K562 (cell line): ENCODE measurements around the gene TAF1D. TPM values are rescaled to one million over a fixed set of nuclear protein-coding genes. Genes with fewer than 3 reads are reported as not detected.

Experiments used
- ATAC-seq: fragments of 200-7000 bp; cut with Tn5 transposase; 3 replicates; pipeline ENCODE4 v1.9.1; 2020; ENCODE audit warnings: moderate library complexity
- BruUV-seq: library from RNA; stranded (reverse); fragments of 400-500 nt; replicated peaks from 2 replicates; lab custom pipeline; 2021; lab: Mats Ljungman, UMichigan
- CTCF ChIA-PET: fragments of 300-600 bp; formaldehyde crosslinking; extraction: SDS; loops from one replicate; lab custom pipeline; 2021; ENCODE audit warnings: low intra/inter-chr PET ratio; lab: Yijun Ruan, JAX
- POLR2A ChIA-PET: fragments of 300-600, 350-650 bp; sonication (Branson Sonifier 250); formaldehyde crosslinking; extraction: SDS; loops from one replicate; lab custom pipeline; 2021; ENCODE audit warnings: antibody characterized with exemption, inconsistent platforms; lab: Yijun Ruan, JAX
- DNase-seq, 4 experiments: peaks; one replicate each; pipeline versions ENCODE4 v3.0.0 to v3.0.0-alpha.2; 2011 to 2018; ENCODE audit warnings: low spot score in 3 of 4, mixed read lengths in 3 of 4; ENCODE audit errors: extremely low read depth in 1 of 4
- FAIRE-seq: peaks from 2 replicates; lab custom pipeline; 2011; peaks lifted over from hg19 to GRCh38; lab: Jason Lieb, UNC
- H2AFZ ChIP-seq: 2 replicates; pipeline ENCODE4 v1.6.0; 2011; ENCODE audit warnings: low read depth, low read length, control low read depth, inconsistent platforms
- H3K27ac ChIP-seq: fragments of 200-600 bp; 3 replicates; pipeline ENCODE4 v1.8.0; 2011; ENCODE audit warnings: low read depth, mild to moderate bottlenecking, control low read depth, inconsistent platforms, low read length, moderate library complexity, mixed read lengths; ENCODE audit errors: extremely low read depth
- H3K27me3 ChIP-seq, 2 experiments: fragments of 300-600 bp in 1 of 2; 2 replicates in 1 of 2; 3 replicates in 1 of 2; pipeline versions ENCODE4 v1.6.0 to v1.8.0; 2011; ENCODE audit warnings: inconsistent platforms in 2 of 2, low read length in 2 of 2, mild to moderate bottlenecking in 1 of 2, mixed read lengths in 1 of 2, moderate library complexity in 1 of 2; ENCODE audit not compliant: control insufficient read depth in 2 of 2, insufficient read depth in 2 of 2
- H3K36me3 ChIP-seq: fragments of 300-600 bp; 3 replicates; pipeline ENCODE4 v1.8.0; 2011; ENCODE audit warnings: mild to moderate bottlenecking, low read length, inconsistent platforms; ENCODE audit not compliant: control insufficient read depth, insufficient read depth
- H3K4me1 ChIP-seq, 2 experiments: fragments of 200-600 bp in 1 of 2; replicated peaks in 1 of 2; 2 replicates in 1 of 2; 3 replicates in 1 of 2; pipeline versions ENCODE4 v1.5.1 to v1.8.0; 2011; ENCODE audit warnings: inconsistent platforms in 2 of 2, low read length in 2 of 2, mild to moderate bottlenecking in 1 of 2, mixed read lengths in 1 of 2, moderate library complexity in 1 of 2; ENCODE audit not compliant: control insufficient read depth in 2 of 2, insufficient read depth in 2 of 2
- H3K4me2 ChIP-seq: 2 replicates; pipeline ENCODE4 v1.6.1; 2011; ENCODE audit warnings: low read length, control low read depth, inconsistent platforms, mixed read lengths; ENCODE audit not compliant: insufficient read depth
- H3K4me3 ChIP-seq: fragments of 200-600 bp; sonication (generic), shearing (Covaris generic); 2 replicates; pipeline ENCODE4 v1.5.1; 2016; ENCODE audit warnings: control low read depth, inconsistent platforms
- H3K79me2 ChIP-seq: fragments of 200-600 bp; 3 replicates; pipeline ENCODE4 v1.8.0; 2011; ENCODE audit warnings: low read length, inconsistent platforms; ENCODE audit not compliant: control insufficient read depth, insufficient read depth
- H3K9ac ChIP-seq, 2 experiments: 2 replicates each; pipeline versions ENCODE4 v1.6.0 to v1.6.1; 2011; ENCODE audit warnings: low read depth in 2 of 2, low read length in 2 of 2, control low read depth in 1 of 2, inconsistent platforms in 1 of 2, mild to moderate bottlenecking in 1 of 2, mixed read lengths in 1 of 2; ENCODE audit not compliant: insufficient read depth in 1 of 2
- H3K9me1 ChIP-seq: one replicate; pipeline ENCODE4 v1.6.0; 2011; ENCODE audit warnings: inconsistent platforms, mild to moderate bottlenecking, low read length, moderate library complexity; ENCODE audit not compliant: control insufficient read depth, insufficient read depth
- H3K9me3 ChIP-seq: replicated peaks from 2 replicates; pipeline ENCODE4 v1.5.1; 2011; ENCODE audit warnings: low read depth, low read length, inconsistent platforms; ENCODE audit not compliant: control insufficient read depth, insufficient read depth
- H4K20me1 ChIP-seq: replicated peaks from 2 replicates; pipeline ENCODE4 v1.6.1; 2011; ENCODE audit warnings: low read length, inconsistent platforms, mixed read lengths; ENCODE audit not compliant: control insufficient read depth, insufficient read depth
- ADNP ChIP-seq: fragments of 200-800 bp; sonication (Bioruptor generic); IDR thresholded peaks from 2 replicates; pipeline ENCODE4 v1.6.1; 2016; ENCODE audit warnings: missing genetic modification characterization, missing compliant biosample characterization
- CTBP1 ChIP-seq: fragments of 450-650 bp; IDR thresholded peaks from 2 replicates; pipeline ENCODE4 v1.6.1; 2016; ENCODE audit warnings: borderline replicate concordance
- E2F3 ChIP-seq: fragments of 250-450 bp; sonication (Bioruptor Pico); IDR thresholded peaks from 2 replicates; pipeline ENCODE4 v1.4.0; 2020; ENCODE audit warnings: mild to moderate bottlenecking
- E2F6 ChIP-seq, 2 experiments: IDR thresholded peaks; 2 replicates each; pipeline ENCODE4 v1.6.1; 2011; ENCODE audit warnings: borderline replicate concordance in 1 of 2, control low read depth in 1 of 2, low read depth in 1 of 2, low read length in 1 of 2, mild to moderate bottlenecking in 1 of 2, mixed read lengths in 1 of 2, moderate library complexity in 1 of 2; ENCODE audit not compliant: insufficient read depth in 1 of 2, insufficient read length in 1 of 2, poor library complexity in 1 of 2, severe bottlenecking in 1 of 2; ENCODE audit errors: extremely low read depth in 1 of 2
- HDAC8 ChIP-seq: fragments of 450-650 bp; IDR thresholded peaks from 2 replicates; pipeline ENCODE4 v1.6.1; 2016; ENCODE audit warnings: mild to moderate bottlenecking, missing genetic modification characterization, moderate library complexity, missing compliant biosample characterization
- KDM1A ChIP-seq, 2 experiments: fragments of 450-650 bp; IDR thresholded peaks; 2 replicates each; pipeline ENCODE4 v1.6.1; 2016; ENCODE audit warnings: mild to moderate bottlenecking in 2 of 2
- MXI1 ChIP-seq: IDR thresholded peaks from 2 replicates; pipeline ENCODE4 v1.6.1; 2011; ENCODE audit warnings: low read depth, mild to moderate bottlenecking, improper control_type of control experiment, low read length
- NR2C2 ChIP-seq, 2 experiments: fragments of 200-800 bp in 1 of 2; sonication (Bioruptor generic) in 1 of 2; sonication (generic) in 1 of 2; formaldehyde crosslinking in 1 of 2; IDR thresholded peaks; 2 replicates each; pipeline versions ENCODE4 v1.6.1 to v1.8.0; 2016 to 2022; ENCODE audit warnings: mild to moderate bottlenecking in 1 of 2, missing compliant biosample characterization in 1 of 2, missing genetic modification characterization in 1 of 2, missing genetic modification reagents in 1 of 2
- TAF9B ChIP-seq: fragments of 450-650 bp; IDR thresholded peaks from 2 replicates; pipeline ENCODE4 v1.6.1; 2018; ENCODE audit warnings: mild to moderate bottlenecking; ENCODE audit not compliant: partially characterized antibody
- TGIF2 ChIP-seq: sonication (generic); formaldehyde crosslinking; IDR thresholded peaks from 2 replicates; pipeline ENCODE4 v1.8.1; 2022; ENCODE audit warnings: mild to moderate bottlenecking, missing genetic modification reagents, moderate library complexity
- ZNF282 ChIP-seq: sonication (generic); formaldehyde crosslinking; IDR thresholded peaks from 2 replicates; pipeline ENCODE4 v1.8.1; 2023; ENCODE audit warnings: missing genetic modification reagents
- ZNF76 ChIP-seq: fragments of 250-450 bp; sonication (Bioruptor Pico); IDR thresholded peaks from 2 replicates; pipeline ENCODE4 v1.4.0; 2020; ENCODE audit warnings: mild to moderate bottlenecking, moderate library complexity, borderline replicate concordance
- WGBS: fragments of 100-300 bp; shearing (Covaris generic); methylation state at CpG from one replicate; pipeline ENCODE4 v1.1.6; 2016; ENCODE audit warnings: low coverage, mixed read lengths; ENCODE audit not compliant: insufficient coverage; ENCODE audit errors: missing lambda C conversion rate; 5-methylcytosine and 5-hydroxymethylcytosine counted together
- in situ Hi-C: fragments of 300-500 bp; cut with MboI; formaldehyde crosslinking; loops from 4 replicates; pipeline ENCODE4 v1.15.0; 2018; ENCODE audit warnings: inconsistent platforms, mixed read lengths
- intact Hi-C: fragments of 100-400 bp; cut with micrococcal nuclease; formaldehyde crosslinking; loops from 2 replicates; pipeline ENCODE4 v1.14.2; 2022
- polyA plus RNA-seq, 8 experiments: library from polyadenylated mRNA; depleted of rRNA in 4 of 8; stranded (reverse) in 5 of 8; unstranded in 3 of 8; fragments of >200 nt; fragmentation: Nextera tagmentation in 2 of 8; fragmentation: Illumina TruSeq in 1 of 8; extraction: Ambion mirVana in 2 of 8; extraction: Trizol in 1 of 8; gene quantifications; 2 replicates each; pipeline versions ENCODE4 v1.2.1 to v1.2.3, GENCODE V29; 2011 to 2014; ENCODE audit warnings: inconsistent platforms in 1 of 8, missing spikeins in 1 of 8
- total RNA-seq, 7 experiments: library from RNA; depleted of rRNA in 6 of 7; stranded (reverse); fragments of >200 nt in 6 of 7; fragmentation: Illumina TruSeq in 2 of 7; extraction: Trizol in 2 of 7; gene quantifications; 2 replicates each; pipeline versions ENCODE4 v1.2.1 to v1.2.3, GENCODE V29; 2011 to 2021; ENCODE audit warnings: low replicate concordance in 1 of 7
- TF ChIP-seq, protein P1 (sequence below): fragments of 200-400 bp; formaldehyde crosslinking; IDR thresholded peaks from 2 replicates; pipeline ENCODE4 v1.6.1; 2017; ENCODE audit warnings: mild to moderate bottlenecking, low read depth, low read length, moderate library complexity
- TF ChIP-seq, protein P2 (sequence below): sonication (generic); formaldehyde crosslinking; IDR thresholded peaks from 2 replicates; pipeline ENCODE4 v1.8.1; 2022; ENCODE audit warnings: missing genetic modification reagents
- TF ChIP-seq, protein P3 (sequence below): fragments of 450-650 bp; IDR thresholded peaks from 2 replicates; pipeline ENCODE4 v1.6.1; 2016; ENCODE audit warnings: antibody characterized with exemption

The TAF1D gene
- total and polyA plus RNA-seq, 9 of the 15 experiments (the other 6 are each of a cell fraction or from before 2014, with no cell fraction given) = 122 to 347 (median 250) TPM

DNA sequence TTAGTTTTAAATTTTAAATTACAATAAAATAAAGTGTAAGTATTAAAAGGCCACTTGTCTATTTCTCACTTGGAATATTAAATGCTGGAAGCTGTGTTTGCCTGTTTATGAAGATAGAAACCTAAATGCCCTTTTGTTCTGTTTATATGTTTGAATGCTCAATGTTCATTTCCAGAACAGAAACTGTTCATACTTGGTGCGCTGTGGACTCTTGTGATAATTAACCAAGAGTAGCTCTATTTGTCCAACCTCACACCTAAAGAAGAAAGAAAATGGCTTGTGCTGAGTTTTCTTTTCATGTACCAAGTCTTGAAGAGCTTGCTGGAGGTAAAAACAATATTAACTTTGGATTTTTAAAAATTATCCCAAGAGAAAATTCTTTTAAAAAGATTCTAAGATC is 5.8 kb upstream of the TAF1D start (continued):
- no peak for TF ChIP-seq E2F3 (CRISPR knock-in tag)
- TF ChIP-seq ADNP (tag) = no peak
- TF ChIP-seq KDM1A (IDR thresholded peaks at IDR 0.05) = no peak
- TF ChIP-seq ZNF76 (CRISPR knock-in tag) = no peak
- TF ChIP-seq HDAC8 (tag) = no peak
- TF ChIP-seq ZNF282 (CRISPR knock-in tag) = no peak

GRCh38 chr11:93746101-93746500 is 4.8 kb upstream of the TAF1D start:
- 67% methylated on average over 2 of the region's 2 CpGs for WGBS
- ChIA-PET POLR2A (interaction anchor here (1.0 kb wide), 1 partner anchor 10 kb away, joined by 6 read pairs; no protein-coding TSS in a partner anchor), CTCF (no interaction called here)
- H3K4me2 ChIP-seq = no peak overlapping the region
- no peak overlapping the region for H3K9ac ChIP-seq
- peaks cover 19% of the 10 kb centered on the region for H3K79me2 ChIP-seq
- no peak overlapping the region for H2AFZ ChIP-seq
- BruUV-seq = no TSS peak
- no peaks in the 10 kb centered on the region for H3K9me1 ChIP-seq
- DNase-seq (no peak), ATAC-seq (no peak), FAIRE-seq (no peak)
- in situ Hi-C loops (no loop called here), intact Hi-C loops (no loop called here)
- no peak overlapping the region for H3K27ac ChIP-seq
- H4K20me1 ChIP-seq = no peaks in the 10 kb centered on the region
- no peaks in the 10 kb centered on the region for H3K9me3 ChIP-seq
- H3K27me3 ChIP-seq = no peaks in the 10 kb centered on the region
- no peak overlapping the region for H3K4me3 ChIP-seq
- H3K4me1 ChIP-seq = peaks cover 4 to 10% of the 10 kb centered on the region in 2 experiments; a peak in 3 of 5 replicates
- H3K36me3 ChIP-seq = peaks cover 8% of the 10 kb centered on the region; the same call in 2 of the 3 replicates
- TF ChIP-seq ZNF76 (CRISPR knock-in tag) (no peak), CTBP1 (no peak), TAF9B (no peak), E2F6 (IDR thresholded peaks at IDR 0.05; ENCODE audit: borderline replicate concordance in 1 of 2, extremely low read depth in 1 of 2, insufficient read depth in 1 of 2, insufficient read length in 1 of 2, low read depth in 1 of 2, low read length in 1 of 2, poor library complexity in 1 of 2, severe bottlenecking in 1 of 2) (no peak), TGIF2 (CRISPR knock-in tag) (no peak), NR2C2 (CRISPR knock-in tag; IDR thresholded peaks at IDR 0.05) (no peak), NR2C2 (tag; IDR thresholded peaks at IDR 0.05) (no peak), MXI1 (no peak)
- TF ChIP-seq, protein P1, sequence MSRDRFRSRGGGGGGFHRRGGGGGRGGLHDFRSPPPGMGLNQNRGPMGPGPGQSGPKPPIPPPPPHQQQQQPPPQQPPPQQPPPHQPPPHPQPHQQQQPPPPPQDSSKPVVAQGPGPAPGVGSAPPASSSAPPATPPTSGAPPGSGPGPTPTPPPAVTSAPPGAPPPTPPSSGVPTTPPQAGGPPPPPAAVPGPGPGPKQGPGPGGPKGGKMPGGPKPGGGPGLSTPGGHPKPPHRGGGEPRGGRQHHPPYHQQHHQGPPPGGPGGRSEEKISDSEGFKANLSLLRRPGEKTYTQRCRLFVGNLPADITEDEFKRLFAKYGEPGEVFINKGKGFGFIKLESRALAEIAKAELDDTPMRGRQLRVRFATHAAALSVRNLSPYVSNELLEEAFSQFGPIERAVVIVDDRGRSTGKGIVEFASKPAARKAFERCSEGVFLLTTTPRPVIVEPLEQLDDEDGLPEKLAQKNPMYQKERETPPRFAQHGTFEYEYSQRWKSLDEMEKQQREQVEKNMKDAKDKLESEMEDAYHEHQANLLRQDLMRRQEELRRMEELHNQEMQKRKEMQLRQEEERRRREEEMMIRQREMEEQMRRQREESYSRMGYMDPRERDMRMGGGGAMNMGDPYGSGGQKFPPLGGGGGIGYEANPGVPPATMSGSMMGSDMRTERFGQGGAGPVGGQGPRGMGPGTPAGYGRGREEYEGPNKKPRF = no peak
- TF ChIP-seq, protein P2, sequence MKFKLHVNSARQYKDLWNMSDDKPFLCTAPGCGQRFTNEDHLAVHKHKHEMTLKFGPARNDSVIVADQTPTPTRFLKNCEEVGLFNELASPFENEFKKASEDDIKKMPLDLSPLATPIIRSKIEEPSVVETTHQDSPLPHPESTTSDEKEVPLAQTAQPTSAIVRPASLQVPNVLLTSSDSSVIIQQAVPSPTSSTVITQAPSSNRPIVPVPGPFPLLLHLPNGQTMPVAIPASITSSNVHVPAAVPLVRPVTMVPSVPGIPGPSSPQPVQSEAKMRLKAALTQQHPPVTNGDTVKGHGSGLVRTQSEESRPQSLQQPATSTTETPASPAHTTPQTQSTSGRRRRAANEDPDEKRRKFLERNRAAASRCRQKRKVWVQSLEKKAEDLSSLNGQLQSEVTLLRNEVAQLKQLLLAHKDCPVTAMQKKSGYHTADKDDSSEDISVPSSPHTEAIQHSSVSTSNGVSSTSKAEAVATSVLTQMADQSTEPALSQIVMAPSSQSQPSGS (CRISPR knock-in tag) = no peak
- TF ChIP-seq, protein P3, sequence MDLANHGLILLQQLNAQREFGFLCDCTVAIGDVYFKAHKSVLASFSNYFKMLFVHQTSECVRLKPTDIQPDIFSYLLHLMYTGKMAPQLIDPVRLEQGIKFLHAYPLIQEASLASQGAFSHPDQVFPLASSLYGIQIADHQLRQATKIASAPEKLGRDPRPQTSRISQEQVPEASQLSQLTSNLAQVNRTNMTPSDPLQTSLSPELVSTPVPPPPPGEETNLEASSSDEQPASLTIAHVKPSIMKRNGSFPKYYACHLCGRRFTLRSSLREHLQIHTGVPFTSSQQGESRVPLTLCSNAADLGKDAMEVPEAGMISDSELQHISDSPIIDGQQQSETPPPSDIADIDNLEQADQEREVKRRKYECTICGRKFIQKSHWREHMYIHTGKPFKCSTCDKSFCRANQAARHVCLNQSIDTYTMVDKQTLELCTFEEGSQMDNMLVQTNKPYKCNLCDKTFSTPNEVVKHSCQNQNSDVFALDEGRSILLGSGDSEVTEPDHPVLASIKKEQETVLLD = no peak
